ENCODE results near the gene TIFAB. TPM values are rescaled to one million over a fixed set of nuclear protein-coding genes. Genes with fewer than 3 reads are reported as not detected.
A peak's percentile ranks its signal among the peaks of the same experiment; 100 is the strongest.

Gene TIFAB
- total RNA-seq, 1 donor: not detected

DNA sequence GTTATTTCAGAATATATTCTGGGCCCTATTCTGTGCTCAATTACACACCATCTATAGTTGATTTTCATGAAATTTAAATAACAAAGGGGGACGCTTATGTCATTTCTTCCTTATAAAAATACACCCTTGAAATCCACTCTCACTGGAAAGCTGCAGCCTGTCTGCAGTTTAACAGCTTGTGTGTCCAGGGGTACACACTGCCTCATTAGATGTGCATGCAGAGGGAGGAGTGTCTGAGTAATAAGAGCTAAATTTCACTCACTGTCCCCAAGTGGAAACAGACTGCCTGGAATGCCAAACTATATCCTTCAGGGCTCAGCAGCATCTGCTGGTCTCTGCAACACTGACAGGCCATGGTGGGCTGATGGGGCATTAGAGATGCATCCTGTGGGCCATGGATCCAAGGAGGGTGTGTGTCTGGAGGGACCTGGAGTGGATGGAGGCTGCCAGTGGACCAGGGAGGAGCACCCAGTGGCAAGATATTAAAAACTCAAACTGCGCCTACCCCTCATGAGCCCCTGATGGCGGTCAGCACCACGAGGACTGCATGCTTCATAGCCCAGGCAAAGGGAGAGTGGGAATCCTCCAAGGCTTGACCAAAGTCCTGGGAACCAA lies 15.8 kb upstream of the TIFAB start:
- H3K4me2 ChIP-seq (ENCODE audit: insufficient read depth, low read length): no peak overlapping the region
- H3K27ac ChIP-seq (ENCODE audit: low read depth, low read length): no peak overlapping the region
- no peaks in the 10 kb centered on the region for H3K9me3 ChIP-seq (ENCODE audit: low read depth, low read length)
- no peak overlapping the region for H2AFZ ChIP-seq (ENCODE audit: low read length)
- DNase-seq (ENCODE audit: insufficient read length, low spot score, missing footprints): no peak
- no peaks in the 10 kb centered on the region for H3K79me2 ChIP-seq (ENCODE audit: insufficient read depth, low read length)
- no peaks in the 10 kb centered on the region for H3K36me3 ChIP-seq (ENCODE audit: insufficient read depth, low read length)
- TF ChIP-seq, protein P1, sequence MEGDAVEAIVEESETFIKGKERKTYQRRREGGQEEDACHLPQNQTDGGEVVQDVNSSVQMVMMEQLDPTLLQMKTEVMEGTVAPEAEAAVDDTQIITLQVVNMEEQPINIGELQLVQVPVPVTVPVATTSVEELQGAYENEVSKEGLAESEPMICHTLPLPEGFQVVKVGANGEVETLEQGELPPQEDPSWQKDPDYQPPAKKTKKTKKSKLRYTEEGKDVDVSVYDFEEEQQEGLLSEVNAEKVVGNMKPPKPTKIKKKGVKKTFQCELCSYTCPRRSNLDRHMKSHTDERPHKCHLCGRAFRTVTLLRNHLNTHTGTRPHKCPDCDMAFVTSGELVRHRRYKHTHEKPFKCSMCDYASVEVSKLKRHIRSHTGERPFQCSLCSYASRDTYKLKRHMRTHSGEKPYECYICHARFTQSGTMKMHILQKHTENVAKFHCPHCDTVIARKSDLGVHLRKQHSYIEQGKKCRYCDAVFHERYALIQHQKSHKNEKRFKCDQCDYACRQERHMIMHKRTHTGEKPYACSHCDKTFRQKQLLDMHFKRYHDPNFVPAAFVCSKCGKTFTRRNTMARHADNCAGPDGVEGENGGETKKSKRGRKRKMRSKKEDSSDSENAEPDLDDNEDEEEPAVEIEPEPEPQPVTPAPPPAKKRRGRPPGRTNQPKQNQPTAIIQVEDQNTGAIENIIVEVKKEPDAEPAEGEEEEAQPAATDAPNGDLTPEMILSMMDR (IDR thresholded peaks at IDR 0.05; ENCODE audit: extremely low read depth, low read depth, low read length): no peak
- no peak overlapping the region for H3K4me3 ChIP-seq (ENCODE audit: insufficient read depth, low read length)
- peaks cover 48% of the 10 kb centered on the region for H3K27me3 ChIP-seq (ENCODE audit: insufficient read depth, low read length)
- peaks cover 2% of the 10 kb centered on the region for H3K4me1 ChIP-seq (ENCODE audit: insufficient read depth, low read length)
- no peaks in the 10 kb centered on the region for H4K20me1 ChIP-seq (ENCODE audit: insufficient read depth, low read length)

DNA sequence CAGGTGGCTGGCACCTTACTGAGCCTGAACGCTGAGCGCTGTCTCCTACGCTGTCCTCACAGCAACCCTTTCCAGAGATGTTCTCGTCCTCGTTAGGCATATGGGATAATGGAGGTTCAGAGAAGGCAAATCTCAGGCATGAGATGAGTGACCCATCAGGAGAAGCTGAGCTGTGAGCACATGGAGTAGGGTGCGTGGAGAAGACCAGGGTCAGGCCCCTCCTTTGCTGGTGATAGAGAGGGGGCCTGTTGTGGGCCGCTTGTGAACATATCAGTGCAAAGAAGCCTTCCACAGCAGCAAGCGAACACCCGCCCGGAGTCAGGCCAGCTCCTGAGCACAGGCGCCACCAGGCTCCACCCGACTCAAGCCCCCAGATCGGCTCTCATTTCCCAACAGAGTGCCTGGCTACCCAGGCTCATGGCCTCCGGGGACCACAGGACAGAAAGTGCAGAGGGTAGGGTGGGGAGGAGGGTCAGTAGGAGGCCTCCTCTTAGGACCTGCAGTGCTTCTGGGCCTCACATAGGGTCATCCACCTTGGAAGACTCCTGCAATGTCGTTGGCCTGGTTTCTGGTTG lies 15.0 kb upstream of the TIFAB start:
- Histone ChIP-seq H3K27me3 (ENCODE audit: insufficient read depth, low read length) (peaks cover 45% of the 10 kb centered on the region), H4K20me1 (ENCODE audit: insufficient read depth, low read length) (no peaks in the 10 kb centered on the region), H3K27ac (ENCODE audit: low read depth, low read length) (no peak overlapping the region), H3K4me3 (ENCODE audit: insufficient read depth, low read length) (no peak overlapping the region), H3K4me2 (ENCODE audit: insufficient read depth, low read length) (no peak overlapping the region), H2AFZ (ENCODE audit: low read length) (no peak overlapping the region), H3K4me1 (ENCODE audit: insufficient read depth, low read length) (peaks cover 2% of the 10 kb centered on the region), H3K36me3 (ENCODE audit: insufficient read depth, low read length) (no peaks in the 10 kb centered on the region), H3K9me3 (ENCODE audit: low read depth, low read length) (no peaks in the 10 kb centered on the region), H3K79me2 (ENCODE audit: insufficient read depth, low read length) (no peaks in the 10 kb centered on the region)
- no peak for DNase-seq (ENCODE audit: insufficient read length, low spot score, missing footprints)
- TF ChIP-seq, protein P1 (IDR thresholded peaks at IDR 0.05; ENCODE audit: extremely low read depth, low read depth, low read length): no peak

DNA sequence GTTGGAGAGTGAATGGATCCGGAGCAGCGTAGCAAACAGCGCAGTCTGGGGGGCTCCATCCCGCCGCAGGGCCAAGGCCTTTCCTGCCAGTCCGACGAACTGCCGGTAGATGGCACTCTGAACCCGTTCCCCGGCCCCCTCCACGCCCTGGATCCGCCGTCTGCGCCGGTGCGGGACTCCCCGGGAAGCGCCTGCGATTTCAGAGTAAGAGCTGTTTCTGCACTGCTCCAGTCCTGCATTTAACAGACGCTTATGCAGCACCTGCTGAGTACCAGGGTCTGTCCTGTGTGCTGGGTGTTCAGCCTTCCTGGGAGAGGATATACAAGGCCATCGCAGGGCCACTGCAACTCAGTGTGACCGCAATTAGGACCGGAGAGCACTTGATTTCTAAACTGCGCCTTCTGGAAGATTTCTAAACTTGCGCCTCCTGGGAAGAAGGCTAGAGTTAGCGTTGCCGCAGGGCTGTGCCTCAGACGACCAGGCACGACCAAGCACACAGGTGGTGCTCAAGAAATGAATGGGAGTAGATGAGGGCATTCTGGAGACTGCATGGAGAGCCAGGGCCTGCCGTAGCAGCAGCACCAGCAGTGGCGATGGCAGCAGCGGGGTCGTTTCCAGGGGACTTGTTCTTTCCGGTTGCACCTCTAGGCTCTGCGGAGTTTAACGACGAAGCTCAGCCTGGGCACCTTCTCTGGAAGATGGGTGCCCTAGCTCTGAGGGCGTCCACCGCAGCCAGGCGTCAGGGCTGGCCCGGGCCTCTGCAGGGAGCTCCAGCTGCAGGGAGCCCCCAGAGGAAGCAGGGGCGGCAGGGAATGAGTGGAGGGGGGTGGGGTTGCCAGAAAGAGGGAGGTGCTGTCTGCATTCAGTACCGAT lies 14.3 kb upstream of the TIFAB start:
- Histone ChIP-seq H4K20me1 (ENCODE audit: insufficient read depth, low read length) (no peaks in the 10 kb centered on the region), H3K4me3 (ENCODE audit: insufficient read depth, low read length) (peak overlapping the region; percentile 20), H3K27me3 (ENCODE audit: insufficient read depth, low read length) (peaks cover 38% of the 10 kb centered on the region), H3K27ac (ENCODE audit: low read depth, low read length) (no peak overlapping the region), H3K4me2 (ENCODE audit: insufficient read depth, low read length) (peak overlapping the region; percentile 59), H3K9me3 (ENCODE audit: low read depth, low read length) (no peaks in the 10 kb centered on the region), H3K36me3 (ENCODE audit: insufficient read depth, low read length) (no peaks in the 10 kb centered on the region), H2AFZ (ENCODE audit: low read length) (peak overlapping the region; percentile 56), H3K79me2 (ENCODE audit: insufficient read depth, low read length) (no peaks in the 10 kb centered on the region), H3K4me1 (ENCODE audit: insufficient read depth, low read length) (peaks cover 2% of the 10 kb centered on the region)
- TF ChIP-seq, protein P1 (IDR thresholded peaks at IDR 0.05; ENCODE audit: extremely low read depth, low read depth, low read length): peak; percentile 91
- peak; percentile 97 for DNase-seq (ENCODE audit: insufficient read length, low spot score, missing footprints)
